ENCODE results near the gene DCK. TPM values are rescaled to one million over a fixed set of nuclear protein-coding genes. Genes with fewer than 3 reads are reported as not detected.

Gene DCK
- polyA plus RNA-seq, 3 donors: 13.3 to 56.6 (median 47.3) TPM

DNA sequence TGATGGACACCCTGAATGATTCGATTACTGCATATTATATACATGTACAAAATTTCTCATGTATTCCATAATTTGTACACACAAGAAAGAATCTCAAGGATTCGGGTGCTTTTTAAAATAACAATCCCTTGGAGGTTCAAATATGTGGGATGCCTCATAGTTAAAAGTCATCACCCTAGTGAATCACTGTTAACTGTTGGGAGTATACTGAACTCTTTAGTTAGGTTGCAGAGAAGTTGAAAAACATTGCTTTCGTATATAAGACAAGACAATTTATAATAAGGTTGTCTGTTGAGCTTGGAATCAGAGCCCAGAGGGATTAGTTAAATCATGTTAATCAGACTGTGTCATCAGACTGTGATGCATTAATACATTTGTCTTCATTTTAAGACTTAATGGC lies 15.6 kb downstream of the DCK start:
- no peak overlapping the region for H3K4me3 ChIP-seq (replicated peaks in 1 of 3; ENCODE audit: low read depth in 2 of 3, low read length in 3 of 3)
- H3K27me3 Mint-ChIP-seq (ENCODE audit: low read depth in 3 of 3): no peaks in the 10 kb centered on the region
- peaks cover 29% of the 10 kb centered on the region for H4K20me1 ChIP-seq (ENCODE audit: insufficient read depth, low read length)
- TF ChIP-seq CTCF (IDR thresholded peaks at IDR 0.05): no peak
- H3K9me3 Mint-ChIP-seq: peaks cover 0 to 8% (median 3%) of the 10 kb centered on the region in 7 donors
- peak overlapping the region in 1 of 7 donors; percentile 16 for H3K27ac Mint-ChIP-seq
- no peak overlapping the region for H3K9ac ChIP-seq (ENCODE audit: insufficient read depth, low read length, poor library complexity, severe bottlenecking)
- peaks cover 82% of the 10 kb centered on the region for H3K79me2 ChIP-seq (ENCODE audit: insufficient read depth, low read length)
- no peaks in the 10 kb centered on the region for H3K27me3 ChIP-seq (ENCODE audit: control insufficient read depth in 2 of 2, insufficient read depth in 2 of 2, low read length in 2 of 2)
- WGBS (ENCODE audit: insufficient coverage): no CpG with 5 or more reads among the region's 3 CpGs
- H3K9me3 ChIP-seq (replicated peaks in 1 of 2; ENCODE audit: control insufficient read depth in 1 of 2, insufficient read depth in 1 of 2, low read length in 2 of 2): no peaks in the 10 kb centered on the region
- H3K4me2 ChIP-seq (replicated peaks; ENCODE audit: extremely low read depth, low read length, poor library complexity, severe bottlenecking): no peak overlapping the region
- intact Hi-C loops (cut with micrococcal nuclease): loop anchor here in 1 of 2 donors (10.0 kb wide), 1 partner anchor 354 kb away; no protein-coding TSS in a partner anchor
- DNase-seq: no peak
- peak overlapping the region in 1 of 2 donors; percentile 6 for H3K27ac ChIP-seq (ENCODE audit: low read depth in 1 of 2, low read length in 2 of 2)
- peaks cover 10% of the 10 kb centered on the region in 2 donors for H3K4me1 ChIP-seq (ENCODE audit: control insufficient read depth in 1 of 2, insufficient read depth in 2 of 2, low read length in 2 of 2)
- no peak overlapping the region for H3K4me3 Mint-ChIP-seq
- H3K36me3 ChIP-seq (replicated peaks in 1 of 2; ENCODE audit: control insufficient read depth in 1 of 2, insufficient read depth in 2 of 2, low read length in 2 of 2): peaks cover 10 to 25% of the 10 kb centered on the region in 2 donors
- peaks cover 21 to 44% of the 10 kb centered on the region in 2 donors for H3K36me3 Mint-ChIP-seq
- H3K4me1 Mint-ChIP-seq: peaks cover 10% of the 10 kb centered on the region
- no peak overlapping the region for H2AFZ ChIP-seq (ENCODE audit: insufficient read depth, low read depth, low read length, poor library complexity, severe bottlenecking)

- WGBS (ENCODE audit: insufficient coverage): no CpG with 5 or more reads among the region's 3 CpGs
- Histone ChIP-seq H3K9me3 (replicated peaks in 1 of 2; ENCODE audit: control insufficient read depth in 1 of 2, insufficient read depth in 1 of 2, low read length in 2 of 2) (no peaks in the 10 kb centered on the region), H3K4me3 (replicated peaks in 1 of 3; ENCODE audit: low read depth in 2 of 3, low read length in 3 of 3) (no peak overlapping the region), H3K27me3 (ENCODE audit: control insufficient read depth in 2 of 2, insufficient read depth in 2 of 2, low read length in 2 of 2) (no peaks in the 10 kb centered on the region), H3K27ac (ENCODE audit: low read depth in 1 of 2, low read length in 2 of 2) (peak overlapping the region in 1 of 2 donors; percentile 16), H2AFZ (ENCODE audit: insufficient read depth, low read depth, low read length, poor library complexity, severe bottlenecking) (no peak overlapping the region), H4K20me1 (ENCODE audit: insufficient read depth, low read length) (peaks cover 22% of the 10 kb centered on the region), H3K36me3 (replicated peaks in 1 of 2; ENCODE audit: control insufficient read depth in 1 of 2, insufficient read depth in 2 of 2, low read length in 2 of 2) (peaks cover 10 to 19% of the 10 kb centered on the region in 2 donors), H3K4me1 (ENCODE audit: control insufficient read depth in 1 of 2, insufficient read depth in 2 of 2, low read length in 2 of 2) (peaks cover 10% of the 10 kb centered on the region in 2 donors), H3K4me2 (replicated peaks; ENCODE audit: extremely low read depth, low read length, poor library complexity, severe bottlenecking) (no peak overlapping the region), H3K9ac (ENCODE audit: insufficient read depth, low read length, poor library complexity, severe bottlenecking) (no peak overlapping the region), H3K79me2 (ENCODE audit: insufficient read depth, low read length) (peaks cover 73% of the 10 kb centered on the region)
- H3K4me1 Mint-ChIP-seq: peaks cover 10% of the 10 kb centered on the region
- peaks cover 0 to 8% (median 3%) of the 10 kb centered on the region in 7 donors for H3K9me3 Mint-ChIP-seq
- peak; percentile 82 for TF ChIP-seq CTCF (IDR thresholded peaks at IDR 0.05)
- peak; percentile 25 to 42 (median 29) for DNase-seq
- intact Hi-C loops (cut with micrococcal nuclease): loop anchor here in 1 of 2 donors (10.0 kb wide), 1 partner anchor 355 kb away; no protein-coding TSS in a partner anchor
- H3K27ac Mint-ChIP-seq: peak overlapping the region in 2 of 7 donors; percentile 25 to 28
- H3K4me3 Mint-ChIP-seq: no peak overlapping the region
- peaks cover 21 to 41% of the 10 kb centered on the region in 2 donors for H3K36me3 Mint-ChIP-seq
- no peaks in the 10 kb centered on the region for H3K27me3 Mint-ChIP-seq (ENCODE audit: low read depth in 3 of 3)
Measured at GRCh38 chr4:71009890-71010588, 16.6 kb downstream of the DCK start.
